SW480 (cell line): Measurements from ENCODE around the gene DDA1.

Experiments
- DNase-seq: peaks from one replicate; pipeline ENCODE4 v3.0.0-alpha.2; 2016; ENCODE audit warnings: low spot score

The DDA1 gene

GRCh38 chr19:17330262-17331044 is 21.1 kb downstream of the DDA1 start:
- DNase-seq, result no peak

- DNase-seq, result peak; percentile 40
Observed at GRCh38 chr19:17331045-17331558, 21.7 kb downstream of the DDA1 start.

GRCh38 chr19:17332360-17332676 is 23.0 kb downstream of the DDA1 start:
- DNase-seq, result no peak

GRCh38 chr19:17332677-17333581 is 23.6 kb downstream of the DDA1 start:
- DNase-seq, result peak; percentile 89

- peak; percentile 55 for DNase-seq
Observed at GRCh38 chr19:17333611-17334413, 24.4 kb downstream of the DDA1 start.

GRCh38 chr19:17334414-17335409 is 25.3 kb downstream of the DDA1 start, which contains the start of gene ANO8:
TSS of gene ANO8 (minus strand) at chr19:17334855. CDS start at chr19:17334670, 185 bp downstream.
- peak; percentile 97 for DNase-seq

- DNase-seq, result no peak
Observed at GRCh38 chr19:17335575-17335974, 26.2 kb downstream of the DDA1 start.

- peak; percentile 99 for DNase-seq
Observed at GRCh38 chr19:17336872-17337674, 27.7 kb downstream of the DDA1 start, which contains the start of gene GTPBP3. TSS of gene GTPBP3 (plus strand) at chr19:17337553. CDS start at chr19:17337612, 59 bp downstream.

GRCh38 chr19:17337675-17338432 is 28.5 kb downstream of the DDA1 start:
- peak; percentile 44 for DNase-seq

- DNase-seq, result no peak
Observed at GRCh38 chr19:17338433-17339078, 29.2 kb downstream of the DDA1 start.

GRCh38 chr19:17339088-17339741 is 29.9 kb downstream of the DDA1 start:
- DNase-seq, result no peak

GRCh38 chr19:17340302-17340870 is 31.0 kb downstream of the DDA1 start:
- DNase-seq, result peak; percentile 46

- DNase-seq, result no peak
Observed at GRCh38 chr19:17340871-17341357, 31.6 kb downstream of the DDA1 start.

- no peak for DNase-seq
Observed at GRCh38 chr19:17341386-17341785, 32.0 kb downstream of the DDA1 start.

- DNase-seq, result no peak
Observed at GRCh38 chr19:17341845-17342244, 32.5 kb downstream of the DDA1 start.

GRCh38 chr19:17346109-17346671 is 36.8 kb downstream of the DDA1 start:
- DNase-seq, result peak; percentile 54

GRCh38 chr19:17347361-17347760 is 38.0 kb downstream of the DDA1 start:
- no peak for DNase-seq
